Osteoblast (primary cell): ENCODE data around the gene CCDC92B. TPM values are rescaled to one million over a fixed set of nuclear protein-coding genes. Genes with fewer than 3 reads are reported as not detected.

ENCODE experiments used
- DNase-seq: peaks from one replicate; pipeline ENCODE4 v3.0.0; 2011; ENCODE audit warnings: low spot score, mixed read lengths; ENCODE audit not compliant: insufficient read length; ENCODE audit errors: missing footprints
- H2AFZ ChIP-seq: 2 replicates; pipeline ENCODE4 v1.6.0; 2011; ENCODE audit warnings: mild to moderate bottlenecking, low read length
- H3K27ac ChIP-seq: 2 replicates; pipeline ENCODE4 v1.5.1; 2011; ENCODE audit warnings: mild to moderate bottlenecking, low read depth, low read length, moderate library complexity
- H3K27me3 ChIP-seq: 2 replicates; pipeline ENCODE4 v1.6.0; 2012; ENCODE audit warnings: mild to moderate bottlenecking, control low read depth, inconsistent platforms, low read length, moderate library complexity; ENCODE audit not compliant: insufficient read depth
- H3K36me3 ChIP-seq: 2 replicates; pipeline ENCODE4 v1.5.1; 2011; ENCODE audit warnings: mild to moderate bottlenecking, low read length, control low read depth, moderate library complexity; ENCODE audit not compliant: insufficient read depth
- H3K4me1 ChIP-seq: 2 replicates; pipeline ENCODE4 v1.5.1; 2011; ENCODE audit warnings: mild to moderate bottlenecking, low read length, control low read depth, moderate library complexity; ENCODE audit not compliant: insufficient read depth
- H3K4me2 ChIP-seq: 2 replicates; pipeline ENCODE4 v1.6.0; 2011; ENCODE audit warnings: mild to moderate bottlenecking, low read length; ENCODE audit not compliant: insufficient read depth
- H3K4me3 ChIP-seq: fragments of 200-600 bp; sonication (generic); 3 replicates; pipeline ENCODE4 v1.5.1; 2012; ENCODE audit warnings: mild to moderate bottlenecking, low read length, inconsistent platforms; ENCODE audit not compliant: insufficient read depth
- H3K79me2 ChIP-seq: 2 replicates; pipeline ENCODE4 v1.6.0; 2012; ENCODE audit warnings: mild to moderate bottlenecking, low read length, control low read depth, inconsistent platforms; ENCODE audit not compliant: insufficient read depth
- H3K9me3 ChIP-seq: 2 replicates; pipeline ENCODE4 v1.5.1; 2011; ENCODE audit warnings: low read depth, low read length, control low read depth
- H4K20me1 ChIP-seq: 2 replicates; pipeline ENCODE4 v1.6.0; 2012; ENCODE audit warnings: mild to moderate bottlenecking, low read length, control low read depth; ENCODE audit not compliant: insufficient read depth
- CTCF ChIP-seq: IDR thresholded peaks from 2 replicates; pipeline ENCODE4 v1.5.1; 2011; ENCODE audit warnings: mild to moderate bottlenecking, low read depth, low read length, moderate library complexity; ENCODE audit errors: extremely low read depth
- total RNA-seq: library from RNA; depleted of rRNA; stranded (reverse); fragments of >200 nt; gene quantifications from 2 replicates; pipeline ENCODE4 v1.2.3, GENCODE V29; 2012

The CCDC92B gene
- total RNA-seq, 1 donor, result not detected

GRCh38 chr17:2704031-2704889 lies 45.2 kb downstream of the CCDC92B start:
- H3K4me3 ChIP-seq, result no peak overlapping the region
- H2AFZ ChIP-seq, result no peak overlapping the region
- no peaks in the 10 kb centered on the region for H3K27me3 ChIP-seq
- peaks cover 44% of the 10 kb centered on the region for H4K20me1 ChIP-seq
- no peaks in the 10 kb centered on the region for H3K9me3 ChIP-seq
- no peak for TF ChIP-seq CTCF
- H3K4me1 ChIP-seq, result peaks cover 24% of the 10 kb centered on the region
- no peak overlapping the region for H3K27ac ChIP-seq
- H3K36me3 ChIP-seq, result peaks cover 16% of the 10 kb centered on the region
- H3K79me2 ChIP-seq, result peaks cover 56% of the 10 kb centered on the region
- peak; percentile 56 for DNase-seq
- no peak overlapping the region for H3K4me2 ChIP-seq

- Histone ChIP-seq H3K9me3 (no peaks in the 10 kb centered on the region), H3K4me1 (peaks cover 19% of the 10 kb centered on the region), H3K36me3 (peaks cover 21% of the 10 kb centered on the region), H3K27ac (no peak overlapping the region), H4K20me1 (peaks cover 37% of the 10 kb centered on the region), H3K27me3 (no peaks in the 10 kb centered on the region), H3K4me3 (no peak overlapping the region), H3K4me2 (no peak overlapping the region), H2AFZ (no peak overlapping the region), H3K79me2 (peaks cover 49% of the 10 kb centered on the region)
- no peak for DNase-seq
- no peak for TF ChIP-seq CTCF
Observed at GRCh38 chr17:2703606-2704005, 45.8 kb downstream of the CCDC92B start.

- Histone ChIP-seq H3K36me3 (peaks cover 26% of the 10 kb centered on the region), H3K4me2 (no peak overlapping the region), H3K9me3 (no peaks in the 10 kb centered on the region), H3K4me1 (peaks cover 14% of the 10 kb centered on the region), H3K27me3 (no peaks in the 10 kb centered on the region), H3K4me3 (no peak overlapping the region), H2AFZ (no peak overlapping the region), H3K79me2 (peaks cover 45% of the 10 kb centered on the region), H3K27ac (no peak overlapping the region), H4K20me1 (peaks cover 35% of the 10 kb centered on the region)
- TF ChIP-seq CTCF, result no peak
- peak; percentile 67 for DNase-seq
Observed at GRCh38 chr17:2703181-2703580, 46.3 kb downstream of the CCDC92B start.

GRCh38 chr17:2701996-2702741 lies 47.3 kb downstream of the CCDC92B start:
- H3K27me3 ChIP-seq, result no peaks in the 10 kb centered on the region
- H3K9me3 ChIP-seq, result no peaks in the 10 kb centered on the region
- no peak overlapping the region for H3K4me3 ChIP-seq
- no peak for TF ChIP-seq CTCF
- peaks cover 32% of the 10 kb centered on the region for H4K20me1 ChIP-seq
- DNase-seq, result peak; percentile 74
- H3K79me2 ChIP-seq, result peaks cover 35% of the 10 kb centered on the region
- H3K4me2 ChIP-seq, result no peak overlapping the region
- H3K36me3 ChIP-seq, result peaks cover 34% of the 10 kb centered on the region
- H2AFZ ChIP-seq, result no peak overlapping the region
- peaks cover 5% of the 10 kb centered on the region for H3K4me1 ChIP-seq
- H3K27ac ChIP-seq, result no peak overlapping the region
